CD1c-positive myeloid dendritic cell (primary cell): ENCODE data around the gene NEURL1B.

ENCODE experiments used
- DNase-seq: peaks from one replicate; pipeline ENCODE4 v3.0.0-alpha.2; 2016; ENCODE audit errors: extremely low spot score

The NEURL1B gene

GRCh38 chr5:172730981-172731679 lies 90.1 kb downstream of the NEURL1B start:
- no peak for DNase-seq

GRCh38 chr5:172731680-172732074 lies 90.6 kb downstream of the NEURL1B start:
- DNase-seq: no peak

GRCh38 chr5:172732201-172732865 lies 91.3 kb downstream of the NEURL1B start:
- DNase-seq: no peak

- peak; percentile 16 for DNase-seq
Observed at GRCh38 chr5:172733131-172733973, 92.3 kb downstream of the NEURL1B start.

GRCh38 chr5:172733974-172734346 lies 92.9 kb downstream of the NEURL1B start:
- DNase-seq: no peak

GRCh38 chr5:172735141-172735831 lies 94.2 kb downstream of the NEURL1B start:
- no peak for DNase-seq

- DNase-seq: no peak
Observed at GRCh38 chr5:172736508-172737135, 95.6 kb downstream of the NEURL1B start.

GRCh38 chr5:172739375-172739774 lies 98.3 kb downstream of the NEURL1B start:
- no peak for DNase-seq

- DNase-seq: peak; percentile 75
Observed at GRCh38 chr5:172740428-172741205, 99.6 kb downstream of the NEURL1B start.
